Vagina (tissue), 2 donors: Measurements from ENCODE around the gene SETBP1. TPM values are rescaled to one million over a fixed set of nuclear protein-coding genes. Genes with fewer than 3 reads are reported as not detected.

Experiments
- DNase-seq, 2 donors: peaks; one replicate each; pipeline ENCODE4 v3.0.0-alpha.2; 2017; ENCODE audit errors: extremely low spot score in 2 of 2
- H3K27ac ChIP-seq: fragments of 200-600 bp; sonication (generic); one replicate; pipeline ENCODE4 v1.5.1; 2019
- H3K27me3 ChIP-seq: fragments of 200-600 bp; sonication (generic); one replicate; pipeline ENCODE4 v1.5.1; 2019
- H3K36me3 ChIP-seq, 2 donors: fragments of 200-600 bp; sonication (generic); one replicate each; pipeline ENCODE4 v1.5.1; 2017 to 2019
- H3K4me1 ChIP-seq: fragments of 200-600 bp; sonication (generic); one replicate; pipeline ENCODE4 v1.5.1; 2019
- H3K4me3 ChIP-seq, 2 donors: fragments of 200-600 bp; sonication (generic); 1 replicate in 1 of 2; 2 replicates in 1 of 2; pipeline ENCODE4 v1.5.1; 2016 to 2019
- H3K9me3 ChIP-seq: fragments of 200-600 bp; sonication (generic); one replicate; pipeline ENCODE4 v1.5.1; 2019
- POLR2A ChIP-seq, 2 donors: fragments of 450-650 bp; IDR thresholded peaks; one replicate each; pipeline ENCODE4 v1.6.1; 2017; ENCODE audit warnings: antibody characterized with exemption in 2 of 2, mild to moderate bottlenecking in 2 of 2, moderate library complexity in 2 of 2
- POLR2AphosphoS5 ChIP-seq, 2 donors: sonication (generic); formaldehyde crosslinking; IDR thresholded peaks; one replicate each; pipeline ENCODE4 v1.9.0; 2017; ENCODE audit warnings: antibody characterized with exemption in 2 of 2, mild to moderate bottlenecking in 2 of 2, low read depth in 1 of 2; ENCODE audit not compliant: insufficient read depth in 1 of 2
- intact Hi-C: fragments of 100-400 bp; cut with DNase I; formaldehyde crosslinking; loops from one replicate; pipeline ENCODE4 v1.15.1; 2023
- total RNA-seq: library from RNA; depleted of rRNA; stranded (reverse); fragments of >200 nt; gene quantifications from one replicate; pipeline ENCODE4 v1.2.3, GENCODE V29; 2016
- TF ChIP-seq, protein P1 (sequence below), 3 experiments: fragments of 450-650 bp in 2 of 3; fragments of 200-600 bp in 1 of 3; sonication (generic) in 1 of 3; IDR thresholded peaks; one replicate each; pipeline ENCODE4 v1.5.1; 2017 to 2019; ENCODE audit warnings: antibody characterized with exemption in 3 of 3, mild to moderate bottlenecking in 2 of 3, moderate library complexity in 2 of 3

SETBP1 gene
- total RNA-seq, 1 donor from 2014 or later: 38.1 TPM

DNA sequence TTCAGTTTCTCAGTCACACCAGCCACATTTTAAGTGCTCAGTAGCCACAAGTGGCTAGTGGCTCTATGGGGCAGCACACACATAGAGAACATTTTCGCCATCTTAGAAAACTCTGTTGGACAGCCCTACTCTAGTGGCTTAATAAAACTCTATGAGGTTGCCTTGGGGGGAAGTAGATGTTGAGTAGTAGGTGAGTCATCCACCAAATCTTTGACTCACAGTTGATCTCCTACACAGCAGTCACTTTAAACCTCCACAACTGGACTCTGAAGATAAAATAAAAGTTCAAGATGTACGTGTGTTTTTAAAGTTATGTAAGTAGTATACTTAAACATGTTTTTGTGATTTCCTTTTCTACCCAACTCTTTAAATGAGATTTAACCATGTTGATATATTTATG, 379.0 kb downstream of the SETBP1 start:
- no peaks in the 10 kb centered on the region for H3K27me3 ChIP-seq
- H3K9me3 ChIP-seq: no peaks in the 10 kb centered on the region
- no peak for TF ChIP-seq POLR2AphosphoS5 (IDR thresholded peaks at IDR 0.05; ENCODE audit: insufficient read depth in 1 of 2, low read depth in 1 of 2)
- TF ChIP-seq, protein P1, sequence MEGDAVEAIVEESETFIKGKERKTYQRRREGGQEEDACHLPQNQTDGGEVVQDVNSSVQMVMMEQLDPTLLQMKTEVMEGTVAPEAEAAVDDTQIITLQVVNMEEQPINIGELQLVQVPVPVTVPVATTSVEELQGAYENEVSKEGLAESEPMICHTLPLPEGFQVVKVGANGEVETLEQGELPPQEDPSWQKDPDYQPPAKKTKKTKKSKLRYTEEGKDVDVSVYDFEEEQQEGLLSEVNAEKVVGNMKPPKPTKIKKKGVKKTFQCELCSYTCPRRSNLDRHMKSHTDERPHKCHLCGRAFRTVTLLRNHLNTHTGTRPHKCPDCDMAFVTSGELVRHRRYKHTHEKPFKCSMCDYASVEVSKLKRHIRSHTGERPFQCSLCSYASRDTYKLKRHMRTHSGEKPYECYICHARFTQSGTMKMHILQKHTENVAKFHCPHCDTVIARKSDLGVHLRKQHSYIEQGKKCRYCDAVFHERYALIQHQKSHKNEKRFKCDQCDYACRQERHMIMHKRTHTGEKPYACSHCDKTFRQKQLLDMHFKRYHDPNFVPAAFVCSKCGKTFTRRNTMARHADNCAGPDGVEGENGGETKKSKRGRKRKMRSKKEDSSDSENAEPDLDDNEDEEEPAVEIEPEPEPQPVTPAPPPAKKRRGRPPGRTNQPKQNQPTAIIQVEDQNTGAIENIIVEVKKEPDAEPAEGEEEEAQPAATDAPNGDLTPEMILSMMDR (IDR thresholded peaks at IDR 0.05): no peak
- no peak for TF ChIP-seq POLR2A (IDR thresholded peaks at IDR 0.05)
- peaks cover 20% of the 10 kb centered on the region for H3K4me1 ChIP-seq
- H3K4me3 ChIP-seq: no peak overlapping the region
- intact Hi-C loops: no loop called here
- H3K36me3 ChIP-seq: peaks cover 0 to 3% of the 10 kb centered on the region in 2 donors
- no peak overlapping the region for H3K27ac ChIP-seq
- DNase-seq: no peak

DNA sequence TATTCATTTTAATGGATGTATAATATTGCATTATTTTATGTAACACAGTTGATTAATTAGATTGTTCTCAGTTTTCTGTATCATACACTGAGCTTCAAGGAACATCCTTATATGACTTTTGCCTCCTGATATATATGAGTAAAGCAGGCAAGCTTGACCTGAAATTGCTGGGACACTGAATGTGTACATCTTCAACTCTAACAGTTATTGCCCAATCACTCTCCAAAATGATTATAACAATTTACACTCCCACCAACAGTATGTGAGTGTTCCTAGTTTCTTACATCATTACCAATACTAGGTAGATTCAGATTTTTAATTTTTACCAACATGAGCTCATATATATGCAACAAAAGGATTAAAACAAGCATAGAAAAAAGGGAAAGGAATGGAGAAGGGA, 379.4 kb downstream of the SETBP1 start:
- Histone ChIP-seq H3K9me3 (no peaks in the 10 kb centered on the region), H3K36me3 (peaks cover 0 to 3% of the 10 kb centered on the region in 2 donors), H3K4me1 (peaks cover 20% of the 10 kb centered on the region), H3K27me3 (no peaks in the 10 kb centered on the region), H3K27ac (no peak overlapping the region), H3K4me3 (no peak overlapping the region)
- intact Hi-C loops: no loop called here
- DNase-seq: no peak
- TF ChIP-seq POLR2AphosphoS5 (IDR thresholded peaks at IDR 0.05; ENCODE audit: insufficient read depth in 1 of 2, low read depth in 1 of 2) (no peak), POLR2A (IDR thresholded peaks at IDR 0.05) (no peak)
- TF ChIP-seq, protein P1 (IDR thresholded peaks at IDR 0.05): no peak

DNA sequence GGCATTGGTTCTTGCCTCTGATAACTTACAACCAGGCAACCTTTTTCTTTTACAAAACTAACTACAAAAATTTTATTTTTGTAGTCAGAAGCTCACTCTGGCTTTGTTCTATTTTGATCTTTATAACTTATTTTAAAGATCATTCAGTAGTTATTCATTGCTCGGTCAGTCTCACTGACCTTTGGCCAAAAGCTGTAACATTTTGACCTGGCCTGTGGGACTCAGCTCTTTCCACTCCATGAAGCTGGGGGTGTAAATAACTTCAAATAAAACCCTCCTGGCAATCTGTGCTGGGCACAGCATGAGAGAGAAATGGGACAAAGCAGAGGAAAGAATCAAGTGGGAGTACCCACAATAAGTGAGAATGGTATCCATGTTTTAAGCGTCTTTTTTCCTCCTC, 380.7 kb downstream of the SETBP1 start:
- Histone ChIP-seq H3K4me3 (no peak overlapping the region), H3K27ac (no peak overlapping the region), H3K4me1 (peaks cover 17% of the 10 kb centered on the region), H3K36me3 (peaks cover 0 to 3% of the 10 kb centered on the region in 2 donors), H3K27me3 (no peaks in the 10 kb centered on the region), H3K9me3 (no peaks in the 10 kb centered on the region)
- DNase-seq: no peak
- TF ChIP-seq, protein P1 (IDR thresholded peaks at IDR 0.05): no peak
- TF ChIP-seq POLR2A (IDR thresholded peaks at IDR 0.05) (no peak), POLR2AphosphoS5 (IDR thresholded peaks at IDR 0.05; ENCODE audit: insufficient read depth in 1 of 2, low read depth in 1 of 2) (no peak)
- intact Hi-C loops: no loop called here

DNA sequence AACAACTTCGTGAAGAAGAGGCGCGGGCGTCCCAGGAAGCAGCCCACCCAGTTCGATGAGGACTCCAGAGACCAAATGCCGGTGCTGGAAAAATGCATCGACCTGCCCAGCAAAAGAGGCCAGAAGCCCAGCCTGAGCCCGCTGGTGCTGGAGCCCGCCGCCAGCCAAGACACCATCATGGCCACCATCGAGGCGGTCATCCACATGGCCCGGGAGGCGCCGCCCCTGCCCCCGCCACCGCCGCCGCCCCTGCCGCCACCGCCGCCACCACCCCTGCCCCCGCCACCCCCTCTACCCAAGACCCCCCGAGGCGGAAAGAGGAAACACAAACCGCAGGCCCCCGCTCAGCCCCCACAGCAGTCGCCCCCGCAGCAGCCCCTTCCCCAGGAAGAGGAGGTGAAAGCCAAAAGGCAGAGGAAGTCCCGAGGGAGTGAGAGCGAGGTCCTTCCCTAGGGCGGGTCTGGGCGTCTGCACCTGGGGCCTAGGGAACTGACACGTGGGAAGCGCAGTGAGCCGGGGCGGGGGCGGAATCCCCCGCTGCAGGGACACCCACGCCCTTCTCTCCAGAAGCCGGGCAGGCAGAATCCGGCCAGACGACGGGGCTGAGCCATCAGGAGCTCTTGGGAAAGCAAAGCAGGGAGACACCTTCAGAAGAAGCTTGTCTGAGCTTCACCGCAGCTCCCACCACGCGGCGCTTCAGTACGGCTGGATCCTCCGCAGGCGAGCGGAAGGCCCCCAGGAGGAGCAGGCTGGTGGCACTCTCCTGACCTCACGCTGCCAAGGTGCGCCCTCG, 382.8 kb downstream of the SETBP1 start:
- Histone ChIP-seq H3K27ac (no peak overlapping the region), H3K4me3 (no peak overlapping the region), H3K27me3 (no peaks in the 10 kb centered on the region), H3K36me3 (peaks cover 0 to 3% of the 10 kb centered on the region in 2 donors), H3K4me1 (no peaks in the 10 kb centered on the region), H3K9me3 (no peaks in the 10 kb centered on the region)
- TF ChIP-seq POLR2AphosphoS5 (IDR thresholded peaks at IDR 0.05; ENCODE audit: insufficient read depth in 1 of 2, low read depth in 1 of 2): no peak
- TF ChIP-seq, protein P1 (IDR thresholded peaks at IDR 0.05): no peak
- DNase-seq: no peak
- intact Hi-C loops: no loop called here

DNA sequence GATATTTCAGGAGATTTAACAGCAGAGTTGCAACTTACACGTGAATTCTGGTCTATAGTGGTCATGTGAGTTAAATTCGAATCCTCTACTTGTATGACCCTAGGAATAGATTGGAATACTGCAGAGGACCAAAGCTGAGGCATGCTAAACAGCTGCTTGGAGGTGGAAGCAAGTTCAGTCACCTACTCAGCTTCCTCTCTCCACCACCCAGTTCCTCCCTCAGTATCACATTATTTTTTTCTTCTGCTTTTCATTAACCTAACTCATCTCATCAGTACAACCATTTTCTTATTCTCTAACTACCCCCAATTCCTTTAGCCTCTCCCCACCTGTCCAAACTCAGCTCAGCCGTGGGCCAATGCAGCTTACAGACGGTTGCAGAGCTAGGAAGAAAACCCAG, 385.5 kb downstream of the SETBP1 start:
- no peaks in the 10 kb centered on the region for H3K4me1 ChIP-seq
- H3K27me3 ChIP-seq: no peaks in the 10 kb centered on the region
- DNase-seq: no peak
- peaks cover 0 to 3% of the 10 kb centered on the region in 2 donors for H3K36me3 ChIP-seq
- TF ChIP-seq, protein P1 (IDR thresholded peaks at IDR 0.05): no peak
- TF ChIP-seq POLR2AphosphoS5 (IDR thresholded peaks at IDR 0.05; ENCODE audit: insufficient read depth in 1 of 2, low read depth in 1 of 2) (no peak), POLR2A (IDR thresholded peaks at IDR 0.05) (no peak)
- intact Hi-C loops: no loop called here
- no peak overlapping the region for H3K4me3 ChIP-seq
- no peak overlapping the region for H3K27ac ChIP-seq
- H3K9me3 ChIP-seq: no peaks in the 10 kb centered on the region
